Karpas-422 (cell line): ENCODE measurements around the gene MRPL51. TPM values are rescaled to one million over a fixed set of nuclear protein-coding genes. Genes with fewer than 3 reads are reported as not detected.

Experiments used
- DNase-seq: peaks from one replicate; pipeline ENCODE4 v3.0.0-alpha.2; 2015
- H2AFZ ChIP-seq: fragments of 200-600 bp; sonication (generic); 2 replicates; pipeline ENCODE4 v1.6.1; 2014; ENCODE audit warnings: antibody characterized with exemption, low read length, mixed read lengths
- H3K27ac ChIP-seq: fragments of 200-600 bp; sonication (generic); 2 replicates; pipeline ENCODE4 v1.5.1; 2014; ENCODE audit warnings: mild to moderate bottlenecking, low read length, moderate library complexity
- H3K27me3 ChIP-seq: fragments of 200-600 bp; sonication (generic); 2 replicates; pipeline ENCODE4 v1.6.1; 2014; ENCODE audit warnings: low read length, mixed read lengths
- H3K36me3 ChIP-seq: fragments of 200-600 bp; sonication (generic); 2 replicates; pipeline ENCODE4 v1.6.1; 2014; ENCODE audit warnings: low read length, mixed read lengths; ENCODE audit not compliant: insufficient read depth
- H3K4me1 ChIP-seq: fragments of 200-600 bp; sonication (generic); 2 replicates; pipeline ENCODE4 v1.6.1; 2014; ENCODE audit warnings: mild to moderate bottlenecking, low read length, mixed read lengths
- H3K4me2 ChIP-seq: fragments of 200-600 bp; sonication (generic); 2 replicates; pipeline ENCODE4 v1.6.1; 2014; ENCODE audit warnings: low read length, low read depth, mild to moderate bottlenecking; ENCODE audit not compliant: poor library complexity, severe bottlenecking
- H3K4me3 ChIP-seq: fragments of 200-600 bp; sonication (generic); 2 replicates; pipeline ENCODE4 v1.5.1; 2014; ENCODE audit warnings: mild to moderate bottlenecking, antibody characterized with exemption, low read length, mixed read lengths
- H3K79me2 ChIP-seq: fragments of 200-600 bp; sonication (generic); 2 replicates; pipeline ENCODE4 v1.6.1; 2014; ENCODE audit warnings: mild to moderate bottlenecking, low read length, mixed read lengths
- H3K9ac ChIP-seq: fragments of 200-600 bp; sonication (generic); 2 replicates; pipeline ENCODE4 v1.6.0; 2014; ENCODE audit warnings: low read length
- H3K9me2 ChIP-seq: fragments of 200-600 bp; sonication (generic), shearing (Covaris generic); replicated peaks from 2 replicates; pipeline ENCODE4 v1.6.0; 2014; ENCODE audit warnings: mild to moderate bottlenecking, low read length, moderate library complexity; ENCODE audit not compliant: insufficient read depth
- H3K9me3 ChIP-seq: fragments of 300-700, 200-600 bp; sonication (generic); 2 replicates; pipeline ENCODE4 v1.6.1; 2014; ENCODE audit warnings: low read length, mixed read lengths
- H4K20me1 ChIP-seq: fragments of 200-600 bp; sonication (generic); 2 replicates; pipeline ENCODE4 v1.6.1; 2014; ENCODE audit warnings: mild to moderate bottlenecking, antibody characterized with exemption, low read length, low read depth; ENCODE audit not compliant: insufficient read depth
- total RNA-seq: library from RNA; depleted of rRNA; stranded (reverse); fragments of >200 nt; shearing (Covaris generic); gene quantifications from 2 replicates; pipeline ENCODE4 v1.2.3, GENCODE V29; 2014; ENCODE audit warnings: low replicate concordance

Gene MRPL51
- total RNA-seq, 1 experiment from 2014 or later = 171 TPM

DNA sequence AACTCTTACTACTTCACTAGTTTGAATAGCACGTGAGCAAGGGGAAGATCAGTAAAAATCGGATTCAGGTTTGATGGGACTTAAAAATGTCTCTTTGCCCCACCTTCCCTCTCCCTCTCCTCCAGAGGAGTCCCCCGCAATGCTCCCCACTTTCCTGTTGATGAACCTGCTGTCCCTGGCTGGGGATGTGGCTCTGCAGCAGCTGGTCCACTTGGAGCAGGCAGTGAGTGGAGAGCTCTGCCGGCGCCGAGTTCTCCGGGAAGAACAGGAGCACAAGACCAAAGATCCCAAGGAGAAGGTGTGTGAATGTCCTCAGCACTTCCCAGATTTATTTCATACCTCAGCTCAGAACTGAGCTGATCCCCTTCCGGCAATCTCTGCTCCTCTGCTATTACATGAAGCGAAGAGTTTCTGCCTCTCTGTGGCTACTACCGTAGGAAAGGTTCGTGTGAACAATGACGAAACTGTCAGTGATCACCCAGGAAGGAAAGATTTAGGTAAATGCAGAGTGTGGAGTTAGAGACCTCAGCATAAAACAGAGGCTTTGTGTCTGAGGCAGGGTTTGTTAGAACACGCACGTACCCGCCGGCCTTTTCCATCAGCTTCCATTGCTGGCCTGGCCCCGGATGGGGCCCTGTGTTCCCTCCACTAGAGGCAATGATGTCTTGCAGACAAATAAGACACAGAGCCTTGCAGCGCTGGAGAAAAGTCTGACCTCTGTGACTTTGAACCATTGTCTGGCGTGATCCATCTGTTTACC, 33.9 kb upstream of the MRPL51 start:
- Histone ChIP-seq H2AFZ (no peak overlapping the region), H4K20me1 (no peaks in the 10 kb centered on the region), H3K9ac (no peak overlapping the region), H3K4me1 (peaks cover 6% of the 10 kb centered on the region), H3K27me3 (no peaks in the 10 kb centered on the region), H3K27ac (no peak overlapping the region), H3K79me2 (no peaks in the 10 kb centered on the region), H3K9me3 (no peaks in the 10 kb centered on the region), H3K4me3 (no peak overlapping the region), H3K9me2 (no peaks in the 10 kb centered on the region), H3K4me2 (no peak overlapping the region), H3K36me3 (peaks cover 62% of the 10 kb centered on the region)
- DNase-seq = no peak

DNA sequence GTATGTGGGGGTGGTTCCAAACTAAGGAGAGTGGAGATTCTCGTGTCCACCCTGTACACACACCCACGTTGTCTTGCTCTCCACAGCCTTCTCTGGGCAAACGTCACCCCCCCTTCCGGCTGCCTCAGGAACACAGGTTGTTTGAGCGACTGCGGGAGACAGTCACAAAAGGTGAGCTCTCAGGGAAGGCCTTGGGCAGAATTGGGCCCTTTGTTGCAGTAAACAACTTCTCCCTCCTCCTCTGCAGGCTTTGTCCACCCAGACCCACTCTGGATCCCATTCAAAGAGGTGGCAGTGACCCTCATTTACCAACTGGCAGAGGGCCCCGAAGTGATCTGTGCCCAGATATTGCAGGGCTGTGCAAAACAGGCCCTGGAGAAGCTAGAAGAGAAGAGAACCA, 33.1 kb upstream of the MRPL51 start:
- Histone ChIP-seq H3K9me2 (no peaks in the 10 kb centered on the region), H3K27ac (no peak overlapping the region), H3K9ac (no peak overlapping the region), H3K4me1 (no peaks in the 10 kb centered on the region), H3K36me3 (peaks cover 68% of the 10 kb centered on the region), H4K20me1 (no peaks in the 10 kb centered on the region), H3K27me3 (no peaks in the 10 kb centered on the region), H3K9me3 (no peaks in the 10 kb centered on the region), H3K4me3 (no peak overlapping the region), H3K79me2 (no peaks in the 10 kb centered on the region), H2AFZ (no peak overlapping the region), H3K4me2 (no peak overlapping the region)
- DNase-seq = no peak

GRCh38 chr12:6524648-6525047, 31.6 kb upstream of the MRPL51 start:
- Histone ChIP-seq H3K27ac (no peak overlapping the region), H3K9me2 (no peaks in the 10 kb centered on the region), H3K4me1 (no peaks in the 10 kb centered on the region), H3K9ac (no peak overlapping the region), H3K4me3 (no peak overlapping the region), H3K36me3 (peaks cover 79% of the 10 kb centered on the region), H3K79me2 (0 out of 2 replicates have a peak, but pooled peaks cover 4% of the 10 kb centered on the region), H4K20me1 (no peaks in the 10 kb centered on the region), H3K4me2 (no peak overlapping the region), H3K27me3 (no peaks in the 10 kb centered on the region), H2AFZ (no peak overlapping the region), H3K9me3 (no peaks in the 10 kb centered on the region)
- no peak for DNase-seq

- Histone ChIP-seq H3K9me2 (no peaks in the 10 kb centered on the region), H3K9ac (no peak overlapping the region), H3K36me3 (peaks cover 76% of the 10 kb centered on the region), H3K4me3 (no peak overlapping the region), H3K27ac (no peak overlapping the region), H3K27me3 (no peaks in the 10 kb centered on the region), H2AFZ (no peak overlapping the region), H3K4me1 (no peaks in the 10 kb centered on the region), H4K20me1 (no peaks in the 10 kb centered on the region), H3K79me2 (0 out of 2 replicates have a peak, but pooled peaks cover 4% of the 10 kb centered on the region), H3K9me3 (no peaks in the 10 kb centered on the region), H3K4me2 (no peak overlapping the region)
- DNase-seq = no peak
Observed at GRCh38 chr12:6523708-6524107, 30.6 kb upstream of the MRPL51 start.

GRCh38 chr12:6522193-6522592, 29.1 kb upstream of the MRPL51 start:
- no peaks in the 10 kb centered on the region for H3K27me3 ChIP-seq
- no peak overlapping the region for H3K4me3 ChIP-seq
- H3K79me2 ChIP-seq = 0 out of 2 replicates have a peak, but pooled peaks cover 4% of the 10 kb centered on the region
- peaks cover 73% of the 10 kb centered on the region for H3K36me3 ChIP-seq
- no peak overlapping the region for H3K9ac ChIP-seq
- no peaks in the 10 kb centered on the region for H4K20me1 ChIP-seq
- no peak for DNase-seq
- H3K4me2 ChIP-seq = no peak overlapping the region
- H3K9me2 ChIP-seq = no peaks in the 10 kb centered on the region
- no peaks in the 10 kb centered on the region for H3K4me1 ChIP-seq
- no peak overlapping the region for H2AFZ ChIP-seq
- no peak overlapping the region for H3K27ac ChIP-seq
- no peaks in the 10 kb centered on the region for H3K9me3 ChIP-seq

DNA sequence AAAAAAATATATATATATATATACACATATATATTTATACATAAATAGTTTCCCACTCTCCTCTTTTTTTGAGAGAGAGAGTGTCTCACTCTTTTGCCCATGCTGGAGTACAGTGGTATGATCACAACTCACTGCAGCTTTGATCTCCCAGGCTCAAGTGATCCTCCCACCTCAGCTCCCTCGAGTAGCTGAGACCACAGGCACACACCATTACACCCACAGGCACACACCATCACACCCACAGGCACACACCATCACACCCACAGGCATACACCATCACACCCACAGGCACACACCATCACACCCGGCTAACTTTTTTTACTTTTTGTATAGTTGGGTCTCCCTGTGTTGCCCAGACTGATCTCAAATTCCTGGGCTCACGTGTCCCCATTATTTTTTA, 27.1 kb upstream of the MRPL51 start:
- H3K4me3 ChIP-seq = no peak overlapping the region
- DNase-seq = no peak
- no peaks in the 10 kb centered on the region for H3K27me3 ChIP-seq
- no peaks in the 10 kb centered on the region for H3K4me1 ChIP-seq
- 0 out of 2 replicates have a peak, but pooled peaks cover 4% of the 10 kb centered on the region for H3K79me2 ChIP-seq
- no peak overlapping the region for H2AFZ ChIP-seq
- H3K27ac ChIP-seq = no peak overlapping the region
- H3K9me2 ChIP-seq = no peaks in the 10 kb centered on the region
- no peak overlapping the region for H3K4me2 ChIP-seq
- H3K36me3 ChIP-seq = peaks cover 69% of the 10 kb centered on the region
- H3K9me3 ChIP-seq = no peaks in the 10 kb centered on the region
- H4K20me1 ChIP-seq = no peaks in the 10 kb centered on the region
- H3K9ac ChIP-seq = no peak overlapping the region

- peaks cover 49% of the 10 kb centered on the region for H3K79me2 ChIP-seq
- H3K27ac ChIP-seq = no peak overlapping the region
Observed at GRCh38 chr12:6508087-6508486, 15.0 kb upstream of the MRPL51 start.

DNA sequence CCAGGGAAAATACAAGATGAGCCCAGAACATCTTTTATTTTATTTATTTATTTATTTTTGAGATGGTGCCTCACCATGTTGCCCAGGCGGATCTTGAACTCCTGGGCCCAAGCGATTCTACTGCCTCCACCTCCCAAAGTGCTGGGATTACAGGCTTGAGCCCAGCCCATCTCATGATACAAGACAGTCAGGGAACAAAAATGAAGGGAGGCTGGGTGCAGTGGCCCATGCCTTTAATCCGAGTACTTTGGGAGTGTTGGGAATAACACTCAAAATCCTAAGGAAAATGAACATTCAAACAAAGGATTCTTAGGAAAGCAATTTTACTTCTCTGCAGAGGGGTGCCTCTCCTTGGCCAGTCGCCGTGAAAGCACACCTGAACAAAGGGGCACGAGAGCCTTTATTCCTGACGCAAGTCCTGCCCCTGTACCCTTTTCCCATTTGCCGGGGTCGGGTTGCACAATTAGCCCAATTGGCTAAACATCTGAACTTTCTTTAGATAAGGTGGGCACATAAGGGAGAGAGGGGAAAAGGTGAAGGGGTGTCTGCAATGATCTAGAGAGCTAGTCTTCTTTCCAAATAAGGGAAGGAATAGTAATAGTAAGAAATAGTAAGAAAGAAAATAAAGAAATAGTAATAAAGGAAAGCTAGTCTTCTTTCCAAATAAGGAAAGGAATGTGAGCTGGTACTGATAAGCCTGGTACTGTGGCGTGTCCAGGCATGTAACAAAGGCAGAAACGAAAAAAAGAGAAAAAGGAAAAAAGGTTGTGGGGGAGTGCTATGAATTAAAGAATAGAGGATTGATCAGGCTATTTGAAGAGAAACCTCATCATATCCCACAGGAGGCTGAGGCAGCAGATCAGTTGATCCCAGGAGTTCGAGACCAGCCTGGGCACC, 14.3 kb upstream of the MRPL51 start:
- peaks cover 52% of the 10 kb centered on the region for H3K79me2 ChIP-seq
- H3K9me2 ChIP-seq = no peaks in the 10 kb centered on the region

More at GRCh38 chr12:6508087-6508486, 15.0 kb upstream of the MRPL51 start:
- Histone ChIP-seq H2AFZ (no peak overlapping the region), H3K27me3 (no peaks in the 10 kb centered on the region), H3K9ac (no peak overlapping the region), H3K36me3 (peaks cover 49% of the 10 kb centered on the region), H4K20me1 (no peaks in the 10 kb centered on the region), H3K4me2 (no peak overlapping the region), H3K9me3 (no peaks in the 10 kb centered on the region), H3K4me1 (no peaks in the 10 kb centered on the region), H3K4me3 (no peak overlapping the region), H3K9me2 (no peaks in the 10 kb centered on the region)
- DNase-seq = no peak

More for the DNA sequence above, 14.3 kb upstream of the MRPL51 start:
- no peaks in the 10 kb centered on the region for H3K9me3 ChIP-seq
- H3K4me1 ChIP-seq = no peaks in the 10 kb centered on the region
- H4K20me1 ChIP-seq = no peaks in the 10 kb centered on the region
- no peak overlapping the region for H3K9ac ChIP-seq
- DNase-seq = no peak
- H2AFZ ChIP-seq = no peak overlapping the region
- H3K36me3 ChIP-seq = peaks cover 44% of the 10 kb centered on the region
- no peaks in the 10 kb centered on the region for H3K27me3 ChIP-seq
- no peak overlapping the region for H3K4me3 ChIP-seq
- no peak overlapping the region for H3K27ac ChIP-seq
- no peak overlapping the region for H3K4me2 ChIP-seq
